IMR-90 (cell line): ENCODE data around the gene TTC21B. TPM values are rescaled to one million over a fixed set of nuclear protein-coding genes. Genes with fewer than 3 reads are reported as not detected.

Experiments
- ATAC-seq: fragments of 200-7000 bp; cut with Tn5 transposase; 2 replicates; pipeline ENCODE4 v1.9.1; 2020; ENCODE audit warnings: low read depth, mild to moderate bottlenecking, moderate library complexity
- BruUV-seq: library from RNA; stranded (reverse); fragments of 400-500 nt; replicated peaks from 2 replicates; lab custom pipeline; 2021; lab: Mats Ljungman, UMichigan
- CTCF ChIA-PET: fragments of 300-600 bp; formaldehyde crosslinking; extraction: SDS; loops from one replicate; lab custom pipeline; 2021; ENCODE audit warnings: antibody characterized with exemption; lab: Yijun Ruan, JAX
- POLR2A ChIA-PET: fragments of 300-600 bp; sonication (Branson Sonifier 250); formaldehyde crosslinking; loops from one replicate; lab custom pipeline; 2022; ENCODE audit warnings: antibody characterized with exemption; ENCODE audit not compliant: unreplicated experiment; lab: Charles Lee
- DNase-seq: peaks from one replicate; pipeline ENCODE4 v3.0.0; 2013
- H2AFZ ChIP-seq: replicated peaks from 2 replicates; pipeline ENCODE3; 2013; ENCODE audit warnings: low read length, mild to moderate bottlenecking; ENCODE audit not compliant: poor library complexity
- H2AK5ac ChIP-seq: 2 replicates; pipeline ENCODE4 v1.6.1; 2013; ENCODE audit warnings: low read depth, low read length, inconsistent platforms
- H2AK9ac ChIP-seq: replicated peaks from 2 replicates; pipeline ENCODE3; 2013; ENCODE audit warnings: mild to moderate bottlenecking, low read depth, low read length, moderate library complexity; ENCODE audit not compliant: poor library complexity
- H2BK120ac ChIP-seq: 2 replicates; pipeline ENCODE4 v1.6.1; 2013; ENCODE audit warnings: low read depth, low read length, inconsistent platforms
- H2BK15ac ChIP-seq: 3 replicates; pipeline ENCODE4 v1.6.1; 2013; ENCODE audit warnings: low read depth, low read length, inconsistent platforms
- H2BK20ac ChIP-seq: 2 replicates; pipeline ENCODE4 v1.6.1; 2013; ENCODE audit warnings: low read depth, mild to moderate bottlenecking, inconsistent platforms, low read length, moderate library complexity
- H2BK5ac ChIP-seq: 2 replicates; pipeline ENCODE4 v1.6.1; 2013; ENCODE audit warnings: mild to moderate bottlenecking, low read depth, low read length, inconsistent platforms; ENCODE audit not compliant: poor library complexity, severe bottlenecking
- H3K14ac ChIP-seq: replicated peaks from 2 replicates; pipeline ENCODE4 v1.6.1; 2013; ENCODE audit warnings: low read depth, low read length, inconsistent platforms
- H3K18ac ChIP-seq: 2 replicates; pipeline ENCODE4 v1.6.1; 2013; ENCODE audit warnings: low read depth, low read length, control low read depth
- H3K23ac ChIP-seq: 2 replicates; pipeline ENCODE4 v1.6.1; 2013; ENCODE audit warnings: low read depth, low read length, inconsistent platforms
- H3K27ac ChIP-seq: 2 replicates; pipeline ENCODE4 v1.5.1; 2013; ENCODE audit warnings: mild to moderate bottlenecking, control low read depth, low read length; ENCODE audit not compliant: insufficient read depth
- H3K27me3 ChIP-seq: 2 replicates; pipeline ENCODE4 v1.6.1; 2013; ENCODE audit warnings: low read length; ENCODE audit not compliant: control insufficient read depth, insufficient read depth
- H3K36me3 ChIP-seq: 2 replicates; pipeline ENCODE4 v1.6.1; 2013; ENCODE audit warnings: low read length, mixed read lengths; ENCODE audit not compliant: control insufficient read depth, insufficient read depth
- H3K4ac ChIP-seq: 2 replicates; pipeline ENCODE4 v1.6.1; 2013; ENCODE audit warnings: low read depth, low read length, inconsistent platforms
- H3K4me1 ChIP-seq: 2 replicates; pipeline ENCODE4 v1.6.1; 2013; ENCODE audit warnings: low read length, mixed read lengths; ENCODE audit not compliant: control insufficient read depth, insufficient read depth
- H3K4me2 ChIP-seq: 2 replicates; pipeline ENCODE4 v1.6.1; 2013; ENCODE audit warnings: low read depth, mild to moderate bottlenecking, control low read depth, low read length, moderate library complexity
- H3K4me3 ChIP-seq: 2 replicates; pipeline ENCODE4 v1.5.1; 2013; ENCODE audit warnings: low read depth, mild to moderate bottlenecking, control low read depth, low read length, moderate library complexity; ENCODE audit not compliant: insufficient read depth
- H3K56ac ChIP-seq: 2 replicates; pipeline ENCODE4 v1.6.1; 2013; ENCODE audit warnings: low read length, inconsistent platforms; ENCODE audit not compliant: insufficient read depth; ENCODE audit errors: extremely low read depth
- H3K79me1 ChIP-seq, 2 experiments: 2 replicates each; pipeline ENCODE4 v1.6.1; 2013; ENCODE audit warnings: low read length in 2 of 2, inconsistent platforms in 1 of 2, low read depth in 1 of 2
- H3K9ac ChIP-seq: 2 replicates; pipeline ENCODE4 v1.6.1; 2013; ENCODE audit warnings: low read depth, low read length, control low read depth
- H3K9me1 ChIP-seq: 2 replicates; pipeline ENCODE4 v1.6.1; 2013; ENCODE audit warnings: low read length, inconsistent platforms; ENCODE audit not compliant: insufficient read depth
- H3K9me3 ChIP-seq: 2 replicates; pipeline ENCODE4 v1.6.1; 2013; ENCODE audit warnings: low read length; ENCODE audit not compliant: control insufficient read depth, insufficient read depth
- H4K20me1 ChIP-seq: 2 replicates; pipeline ENCODE4 v1.6.1; 2013; ENCODE audit warnings: low read length, inconsistent platforms; ENCODE audit not compliant: insufficient read depth
- H4K5ac ChIP-seq: 2 replicates; pipeline ENCODE4 v1.6.1; 2013; ENCODE audit warnings: mild to moderate bottlenecking, low read depth, low read length, control low read depth
- H4K8ac ChIP-seq, 2 experiments: 2 replicates each; pipeline ENCODE4 v1.6.1; 2013; ENCODE audit warnings: low read depth in 2 of 2, low read length in 2 of 2, control low read depth in 1 of 2, inconsistent platforms in 1 of 2
- H4K91ac ChIP-seq: 2 replicates; pipeline ENCODE4 v1.6.1; 2013; ENCODE audit warnings: low read depth, low read length, inconsistent platforms; ENCODE audit not compliant: insufficient read depth
- CHD1 ChIP-seq: IDR thresholded peaks from 2 replicates; pipeline ENCODE4 v1.6.1; 2012; ENCODE audit warnings: low read depth, low read length, improper control_type of control experiment
- MAZ ChIP-seq: IDR thresholded peaks from 2 replicates; pipeline ENCODE4 v1.6.1; 2012; ENCODE audit warnings: low read depth, mild to moderate bottlenecking, low read length, improper control_type of control experiment, moderate library complexity, borderline replicate concordance
- MXI1 ChIP-seq: IDR thresholded peaks from 2 replicates; pipeline ENCODE4 v1.6.1; 2012; ENCODE audit warnings: low read depth, mild to moderate bottlenecking, low read length, moderate library complexity, borderline replicate concordance
- POLR2A ChIP-seq: IDR thresholded peaks from 2 replicates; pipeline ENCODE4 v1.6.1; 2012; ENCODE audit warnings: mild to moderate bottlenecking, low read depth, low read length
- RAD21 ChIP-seq: IDR thresholded peaks from 2 replicates; pipeline ENCODE4 v1.6.1; 2012; ENCODE audit warnings: low read length, improper control_type of control experiment
- WGBS, 2 experiments: methylation state at CpG; one replicate each; pipeline versions ENCODE4 v1.1.5 to v1.1.7; 2013; ENCODE audit warnings: missing lambda C conversion rate in 2 of 2; ENCODE audit not compliant: insufficient read length in 1 of 2; ENCODE audit errors: extremely low coverage in 2 of 2; 5-methylcytosine and 5-hydroxymethylcytosine counted together
- dilution Hi-C: fragments of 300-500 bp; cut with HindIII; formaldehyde crosslinking; loops from one replicate; pipeline ENCODE4 v1.14.3; 2018; ENCODE audit warnings: low sequenced_read_pairs; ENCODE audit not compliant: unreplicated experiment
- in situ Hi-C: fragments of 300-500 bp; cut with MboI; formaldehyde crosslinking; loops from 3 replicates; pipeline ENCODE4 v1.14.3; 2019; ENCODE audit warnings: low sequenced_read_pairs, inconsistent platforms, mixed read lengths
- intact Hi-C: fragments of 100-400 bp; cut with micrococcal nuclease; formaldehyde crosslinking; loops from 2 replicates; pipeline ENCODE4 v1.10.0; 2022
- polyA plus RNA-seq, 3 experiments: library from polyadenylated mRNA; depleted of rRNA; stranded (reverse); fragments of >200 nt; gene quantifications; 2 replicates each; pipeline ENCODE4 v1.2.3, GENCODE V29; 2012; ENCODE audit warnings: low replicate concordance in 1 of 3
- total RNA-seq: library from RNA; depleted of rRNA; stranded (reverse); fragments of >200 nt; gene quantifications from 2 replicates; pipeline ENCODE4 v1.2.3, GENCODE V29; 2012

Gene TTC21B
- total and polyA plus RNA-seq, 2 of the 4 experiments (the other 2 are of a cell fraction) = 8.0 to 17.2 TPM

DNA sequence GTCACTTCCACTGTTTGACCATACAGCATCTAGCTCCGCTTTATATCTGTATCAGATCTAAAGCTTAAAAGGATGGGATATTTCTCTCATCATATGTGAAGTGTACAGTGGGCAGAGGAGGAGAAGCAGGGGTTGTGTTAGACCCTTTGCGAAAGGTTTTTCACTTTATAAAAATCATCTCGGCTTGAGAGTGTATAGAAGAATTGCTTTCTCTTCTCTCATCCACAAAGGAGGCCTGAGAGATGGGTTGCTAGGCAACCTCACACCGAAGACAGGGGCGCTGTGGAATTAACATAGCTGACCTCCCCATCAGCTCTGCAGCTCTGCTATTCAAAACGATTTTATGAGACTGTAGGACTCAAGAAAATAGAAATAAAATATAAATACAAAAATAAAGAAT lies 89.3 kb downstream of the TTC21B start:
- no peak overlapping the region for H4K5ac ChIP-seq
- TF ChIP-seq POLR2A (no peak), MXI1 (no peak), CHD1 (no peak), RAD21 (no peak), MAZ (no peak)
- no peaks in the 10 kb centered on the region for H4K20me1 ChIP-seq
- H2AK5ac ChIP-seq = no peak overlapping the region
- no peak overlapping the region for H4K8ac ChIP-seq
- DNase-seq (no peak), ATAC-seq (no peak)
- no TSS peak for BruUV-seq
- peaks cover 3% of the 10 kb centered on the region; the same call in 1 of the 2 replicates for H3K9me3 ChIP-seq
- no peak overlapping the region for H2BK5ac ChIP-seq
- no peak overlapping the region for H2BK15ac ChIP-seq
- WGBS, 2 experiments = no CpG with 5 or more reads among the region's 6 CpGs
- intact Hi-C loops (no loop called here), dilution Hi-C loops (no loop called here), in situ Hi-C loops (no loop called here)
- H3K9ac ChIP-seq = no peak overlapping the region
- no peak overlapping the region for H4K91ac ChIP-seq
- H3K27ac ChIP-seq = no peak overlapping the region
- H3K27me3 ChIP-seq = no peaks in the 10 kb centered on the region
- no peak overlapping the region for H3K23ac ChIP-seq
- no peaks in the 10 kb centered on the region for H3K4me1 ChIP-seq
- H3K36me3 ChIP-seq = no peaks in the 10 kb centered on the region
- no peak overlapping the region for H3K18ac ChIP-seq
- H3K4me2 ChIP-seq = no peak overlapping the region
- no peaks in the 10 kb centered on the region for H3K79me1 ChIP-seq
- H2AFZ ChIP-seq = no peak overlapping the region
- no peaks in the 10 kb centered on the region for H3K9me1 ChIP-seq
- H3K4me3 ChIP-seq = no peak overlapping the region
- CTCF ChIA-PET = interaction anchor here (0.6 kb wide), 1 partner anchor 428 kb away, joined by 4 read pairs; no protein-coding TSS in a partner anchor
- POLR2A ChIA-PET = no interaction called here
- no peak overlapping the region for H3K14ac ChIP-seq
- H2AK9ac ChIP-seq = no peak overlapping the region
- H2BK20ac ChIP-seq = no peak overlapping the region
- H3K56ac ChIP-seq = no peak overlapping the region
- H2BK120ac ChIP-seq = no peak overlapping the region
- no peak overlapping the region for H3K4ac ChIP-seq
